GM12891 (cell line): ENCODE results near the gene PATZ1.
"Not testable (repeated sequence)": the region's sequence is repeated elsewhere in the genome, so short reads cannot be mapped to it uniquely, and the experiment has no call there.

ENCODE experiments used
- DNase-seq: peaks from one replicate; pipeline ENCODE4 v3.0.0; 2011; ENCODE audit warnings: low spot score; ENCODE audit not compliant: insufficient read length
- FAIRE-seq: peaks from 2 replicates; lab custom pipeline; 2011; peaks lifted over from hg19 to GRCh38; lab: Jason Lieb, UNC
- PAX5 ChIP-seq: IDR thresholded peaks from 2 replicates; pipeline ENCODE4 v1.6.1; 2011; ENCODE audit warnings: low read length, moderate library complexity, mild to moderate bottlenecking; ENCODE audit not compliant: insufficient read depth, severe bottlenecking
- POLR2A ChIP-seq: IDR thresholded peaks from 2 replicates; pipeline ENCODE4 v1.6.1; 2011; ENCODE audit warnings: low read depth, low read length, control low read depth
- POLR2AphosphoS5 ChIP-seq: IDR thresholded peaks from 2 replicates; pipeline ENCODE4 v1.6.1; 2011; ENCODE audit warnings: low read depth, low read length, control low read depth
- POU2F2 ChIP-seq: IDR thresholded peaks from 2 replicates; pipeline ENCODE4 v1.6.1; 2011; ENCODE audit warnings: low read depth, mild to moderate bottlenecking, control low read depth, low read length, moderate library complexity
- SPI1 ChIP-seq: IDR thresholded peaks from 2 replicates; pipeline ENCODE4 v1.6.1; 2011; ENCODE audit warnings: low read depth, low read length, control low read depth
- TAF1 ChIP-seq: IDR thresholded peaks from 2 replicates; pipeline ENCODE4 v1.6.1; 2011; ENCODE audit warnings: low read depth, low read length, control low read depth

Gene PATZ1

GRCh38 chr22:31354515-31354914, 8.4 kb upstream of the PATZ1 start:
- no peak for DNase-seq
- no peak for FAIRE-seq
- TF ChIP-seq POLR2A (no peak), POU2F2 (no peak), TAF1 (no peak), PAX5 (no peak), POLR2AphosphoS5 (no peak), SPI1 (no peak)

GRCh38 chr22:31350410-31350863, 4.3 kb upstream of the PATZ1 start:
- DNase-seq (no peak), FAIRE-seq (no peak)
- TF ChIP-seq SPI1 (no peak), TAF1 (no peak), POLR2A (no peak), PAX5 (no peak), POLR2AphosphoS5 (no peak), POU2F2 (no peak)

DNA sequence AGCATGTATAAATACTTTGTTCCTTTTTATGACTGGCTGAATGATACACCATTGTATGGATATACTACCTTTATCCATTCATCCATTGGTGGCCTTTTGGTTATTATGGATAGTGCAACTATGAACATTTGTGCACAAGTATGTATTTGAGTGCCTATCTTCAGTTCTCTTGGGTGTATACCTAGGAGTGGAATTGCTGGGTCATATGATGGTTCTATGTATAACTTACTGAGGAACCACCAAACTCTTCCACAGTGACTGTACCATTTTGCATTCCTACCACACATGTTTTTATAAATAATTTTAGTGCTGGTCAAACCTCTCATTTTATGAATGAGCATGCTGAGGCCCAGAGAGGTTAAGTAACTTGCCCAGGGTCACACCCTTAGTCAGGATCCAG, 3.8 kb upstream of the PATZ1 start:
- DNase-seq (no peak), FAIRE-seq (no peak)
- no peak for TF ChIP-seq POLR2A
- TF ChIP-seq PAX5 = no peak
- no peak for TF ChIP-seq TAF1
- TF ChIP-seq POLR2AphosphoS5 = no peak
- no peak for TF ChIP-seq POU2F2
- TF ChIP-seq SPI1 = no peak

GRCh38 chr22:31348766-31349165, 2.6 kb upstream of the PATZ1 start:
- DNase-seq (no peak), FAIRE-seq (no peak)
- TF ChIP-seq POLR2AphosphoS5 (no peak), SPI1 (no peak), TAF1 (no peak), POU2F2 (no peak), POLR2A (no peak), PAX5 (no peak)

GRCh38 chr22:31348009-31348337, 1.8 kb upstream of the PATZ1 start:
- FAIRE-seq, DNase-seq: not testable (repeated sequence)

DNA sequence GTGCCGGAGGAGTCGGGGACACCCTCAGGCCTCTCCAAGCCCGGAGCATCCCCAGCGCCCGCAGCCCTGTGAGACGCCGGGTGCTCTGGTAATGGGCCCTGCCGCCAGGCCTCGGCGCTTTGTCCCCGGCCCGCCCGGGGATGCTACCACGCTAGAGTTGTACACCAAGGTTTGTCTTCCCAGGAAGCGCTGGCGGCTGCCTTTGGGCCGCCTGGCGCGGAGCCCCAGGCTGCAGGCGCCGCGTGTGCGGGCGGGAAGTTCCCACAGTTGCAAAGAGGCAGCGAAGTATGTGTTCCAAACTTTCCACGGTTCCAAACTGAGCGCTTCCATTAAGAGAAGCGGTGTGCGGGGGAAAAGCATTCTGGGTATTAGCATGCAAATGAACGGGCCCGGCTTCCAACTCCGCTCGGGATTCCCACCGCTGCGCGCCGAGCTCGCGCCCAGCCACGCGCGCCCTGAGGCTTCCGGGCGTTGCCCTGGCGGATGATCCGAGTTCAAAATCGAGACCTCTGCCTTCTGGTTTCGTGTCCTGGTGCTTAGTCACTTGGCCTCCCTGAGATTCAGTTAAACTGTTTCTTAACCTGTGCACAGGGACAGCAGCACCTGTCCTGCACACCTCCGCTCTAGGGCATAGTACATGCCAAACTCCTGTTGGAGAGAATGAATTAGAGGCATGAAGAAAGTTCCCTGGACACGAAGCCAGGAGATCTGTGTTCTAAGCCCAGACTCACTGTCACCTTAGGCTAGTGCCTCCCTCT, 1.3 kb upstream of the PATZ1 start:
- FAIRE-seq = peak; percentile 90
- DNase-seq = peak; percentile 58
- TF ChIP-seq PAX5 (peak; percentile 35), SPI1 (no peak), POU2F2 (peak; percentile 84; the same call in 1 of the 2 replicates), POLR2A (peak; percentile 40; the same call in 1 of the 2 replicates), POLR2AphosphoS5 (no peak; the same call in 1 of the 2 replicates)

GRCh38 chr22:31346733-31347250, 646 bp upstream of the PATZ1 start:
- FAIRE-seq (peak; percentile 59), DNase-seq (peak; percentile 75)
- TF ChIP-seq POU2F2 (peak; percentile 60), TAF1 (no peak), SPI1 (no peak), PAX5 (no peak), POLR2A (peak; percentile 57), POLR2AphosphoS5 (no peak; the same call in 1 of the 2 replicates)

DNA sequence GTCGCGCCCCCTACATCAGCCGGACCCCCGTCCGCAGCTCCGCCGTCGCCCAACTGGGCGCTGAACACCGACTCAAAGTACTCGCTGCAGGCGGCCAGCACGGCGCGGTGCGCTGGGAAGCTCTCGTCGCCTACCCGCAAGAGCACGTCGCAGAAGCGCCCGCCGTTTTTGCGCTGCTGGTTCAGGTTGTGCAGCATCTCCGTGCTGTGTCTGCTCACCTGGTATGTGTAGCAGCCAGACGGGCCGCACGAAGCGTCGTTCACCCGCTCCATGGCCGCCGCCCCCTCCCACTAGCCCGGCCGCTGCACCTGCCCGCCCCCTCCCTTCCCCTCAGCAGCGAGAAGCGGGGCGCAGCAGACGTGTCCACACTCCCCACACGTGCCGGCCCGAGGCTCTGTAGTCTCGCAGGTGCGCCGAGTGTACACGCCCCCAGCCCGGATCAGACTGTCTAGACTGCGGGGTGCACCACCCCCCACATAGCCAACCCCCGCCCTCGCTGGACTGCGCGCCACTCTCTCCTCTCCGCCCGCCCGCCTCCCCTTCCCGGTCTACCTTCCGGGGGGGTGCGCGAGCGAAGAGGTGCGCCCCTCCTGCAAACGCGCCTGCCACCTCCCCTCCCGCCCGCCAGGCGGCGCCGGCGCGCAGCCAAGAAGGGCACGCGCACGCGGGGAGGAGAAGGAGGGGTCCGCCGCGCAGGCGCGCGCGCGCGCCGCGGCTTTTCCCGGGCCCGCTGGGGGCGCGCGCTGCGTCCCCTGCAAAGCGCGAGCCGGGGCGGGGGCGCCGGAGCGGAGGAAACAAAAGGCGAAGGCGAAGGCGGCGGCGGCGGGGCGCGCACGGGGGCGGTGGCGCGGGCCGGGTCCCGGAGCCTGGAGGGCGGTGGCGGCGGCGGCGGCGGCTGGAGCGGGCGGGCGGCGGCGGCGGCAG, 553 bp downstream of the PATZ1 start:
- FAIRE-seq = peak; percentile 97
- peak; percentile 93 for DNase-seq

DNA sequence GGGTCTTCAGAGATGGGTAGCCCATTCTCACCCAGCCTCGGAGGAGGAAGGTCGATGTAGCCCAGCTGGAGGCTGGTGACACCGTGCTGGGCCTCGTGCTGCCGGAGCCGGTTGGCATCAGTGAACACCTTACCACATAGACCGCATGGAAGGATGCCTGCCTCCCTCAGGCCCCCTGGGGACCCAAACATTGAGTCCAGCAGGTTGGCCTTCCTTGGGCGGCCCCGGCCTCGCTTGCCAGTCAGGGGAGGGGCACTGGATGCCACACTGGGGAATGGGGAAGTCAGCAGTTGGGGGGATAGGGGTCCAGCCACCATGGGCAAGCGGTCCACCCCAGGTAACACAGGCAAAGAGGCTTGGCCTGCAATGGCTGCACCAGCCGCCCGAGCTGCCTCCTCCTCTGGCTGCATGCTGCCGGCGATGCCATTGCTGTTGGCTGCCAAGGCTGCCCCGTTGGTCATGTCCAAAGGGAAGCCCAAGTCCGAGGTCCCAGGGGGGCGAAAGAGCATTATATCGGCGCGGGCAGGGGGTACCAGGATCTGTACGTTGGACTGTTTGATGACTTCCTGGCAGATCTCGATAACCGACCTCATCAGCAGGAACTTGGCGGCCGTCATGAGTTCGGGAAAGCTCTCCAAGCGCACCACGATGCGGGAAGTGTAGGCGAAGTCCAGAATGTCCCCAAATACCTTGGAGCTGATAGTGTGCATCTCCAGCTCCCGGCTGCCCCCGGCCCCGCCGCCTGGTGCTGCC, 1.4 kb downstream of the PATZ1 start:
- DNase-seq (no peak), FAIRE-seq (no peak)
- no peak for TF ChIP-seq POU2F2
- TF ChIP-seq POLR2AphosphoS5 = no peak
- no peak for TF ChIP-seq PAX5
- no peak for TF ChIP-seq TAF1
- no peak for TF ChIP-seq SPI1
- TF ChIP-seq POLR2A = no peak

More for the DNA sequence above, 553 bp downstream of the PATZ1 start:
- TF ChIP-seq POU2F2 = no peak
- TF ChIP-seq PAX5 = peak; percentile 55
- peak; percentile 67; the same call in 1 of the 2 replicates for TF ChIP-seq TAF1
- peak; percentile 50 for TF ChIP-seq POLR2AphosphoS5
